Esophagus squamous epithelium (tissue), 5 donors: Measurements from ENCODE around the gene MAP4K4. TPM values are rescaled to one million over a fixed set of nuclear protein-coding genes. Genes with fewer than 3 reads are reported as not detected.
"Not testable (repeated sequence)": the region's sequence is repeated elsewhere in the genome, so short reads cannot be mapped to it uniquely, and the experiment has no call there.

Experiments
- DNase-seq: peaks from one replicate; lab custom pipeline; 2025; lab: John Stamatoyannopoulos, UW
- H3K27ac ChIP-seq, 4 donors: fragments of 200-600 bp; sonication (generic); one replicate each; pipeline ENCODE4 v1.5.1; 2016 to 2019; ENCODE audit warnings: mild to moderate bottlenecking in 1 of 4
- H3K27me3 ChIP-seq, 4 donors: fragments of 200-600 bp; sonication (generic); 1 replicate in 3 of 4; 2 replicates in 1 of 4; pipeline versions ENCODE4 v1.5.1 to v1.6.0; 2017 to 2021; ENCODE audit warnings: antibody characterized with exemption in 1 of 4
- H3K36me3 ChIP-seq, 3 donors: fragments of 200-600 bp; sonication (generic); one replicate each; pipeline ENCODE4 v1.5.1; 2016 to 2019
- H3K4me1 ChIP-seq, 3 donors: fragments of 200-600 bp; sonication (generic); one replicate each; pipeline ENCODE4 v1.5.1; 2017 to 2019
- H3K4me3 ChIP-seq, 4 donors: fragments of 200-600 bp; sonication (generic); 1 replicate in 3 of 4; 2 replicates in 1 of 4; pipeline ENCODE4 v1.5.1; 2016 to 2019; ENCODE audit warnings: mild to moderate bottlenecking in 2 of 4, moderate library complexity in 1 of 4
- H3K9me3 ChIP-seq, 3 donors: fragments of 200-600 bp; sonication (generic); one replicate each; pipeline ENCODE4 v1.5.1; 2016 to 2019
- CTCF ChIP-seq, 6 experiments: fragments of 450-650 bp in 4 of 6; fragments of 200-600 bp in 2 of 6; sonication (generic) in 2 of 6; IDR thresholded peaks; one replicate each; pipeline ENCODE4 v1.5.1; 2016 to 2019; ENCODE audit warnings: antibody characterized with exemption in 6 of 6, mild to moderate bottlenecking in 4 of 6, moderate library complexity in 4 of 6
- POLR2A ChIP-seq, 4 donors: fragments of 450-650 bp; IDR thresholded peaks; one replicate each; pipeline ENCODE4 v1.6.1; 2017; ENCODE audit warnings: antibody characterized with exemption in 4 of 4, mild to moderate bottlenecking in 4 of 4, moderate library complexity in 3 of 4
- WGBS, 2 donors: methylation state at CpG; one replicate each; pipeline ENCODE4 v1.1.5; 2018; 5-methylcytosine and 5-hydroxymethylcytosine counted together
- intact Hi-C: fragments of 100-400 bp; cut with DNase I; formaldehyde crosslinking; loops from one replicate; pipeline ENCODE4 v1.15.0; 2022
- total RNA-seq, 4 donors: library from RNA; depleted of rRNA; stranded (reverse); fragments of >200 nt; gene quantifications; one replicate each; pipeline ENCODE4 v1.1.0, GENCODE V29; 2016
- donor health status: DM: yes; HTN: yes; CAD: no.

The MAP4K4 gene
- total RNA-seq, 4 donors from 2014 or later, result 46.0 to 121 (median 53.9) TPM

- H3K36me3 ChIP-seq, result no peaks in the 10 kb centered on the region
- H3K27me3 ChIP-seq, result no peaks in the 10 kb centered on the region
- H3K4me3 ChIP-seq, result no peak overlapping the region
- 35 to 62% methylated on average over 3 of the region's 3 CpGs for WGBS, 2 donors
- TF ChIP-seq CTCF (IDR thresholded peaks at IDR 0.05) (no peak), POLR2A (IDR thresholded peaks at IDR 0.05) (no peak)
- H3K27ac ChIP-seq, result no peak overlapping the region
- no peak for DNase-seq
- no peaks in the 10 kb centered on the region for H3K4me1 ChIP-seq
- intact Hi-C loops, result no loop called here
- H3K9me3 ChIP-seq, result peaks cover 0 to 14% (median 10%) of the 10 kb centered on the region in 3 donors
Observed at GRCh38 chr2:101931402-101931801, 233.9 kb downstream of the MAP4K4 start.

- intact Hi-C loops, H3K4me1 ChIP-seq, H3K4me3 ChIP-seq, H3K27ac ChIP-seq, DNase-seq, H3K27me3 ChIP-seq, H3K36me3 ChIP-seq, H3K9me3 ChIP-seq: not testable (repeated sequence)
- no CpG with 5 or more reads among the region's 4 CpGs for WGBS, 2 donors
Observed at GRCh38 chr2:101935764-101936163, 238.3 kb downstream of the MAP4K4 start.

GRCh38 chr2:101942851-101943250 is 245.3 kb downstream of the MAP4K4 start:
- H3K9me3 ChIP-seq, result no peaks in the 10 kb centered on the region
- DNase-seq, result no peak
- TF ChIP-seq CTCF (IDR thresholded peaks at IDR 0.05) (no peak), POLR2A (IDR thresholded peaks at IDR 0.05) (no peak)
- intact Hi-C loops, result no loop called here
- H3K36me3 ChIP-seq, result no peaks in the 10 kb centered on the region
- WGBS, 2 donors, result 81 to 87% methylated on average over 3 of the region's 3 CpGs
- peaks cover 0 to 7% (median 3%) of the 10 kb centered on the region in 3 donors for H3K4me1 ChIP-seq
- H3K27ac ChIP-seq, result no peak overlapping the region
- no peak overlapping the region for H3K4me3 ChIP-seq
- H3K27me3 ChIP-seq, result no peaks in the 10 kb centered on the region

Other genes with a start within 250 kb of the MAP4K4 start
- under 1 TPM in 1 of 4 donors, not detected in 3; 0.57 TPM for gene RFX8, start 222.6 kb upstream of the MAP4K4 start, total RNA-seq